Peyer's patch (tissue), 4 donors: Measurements from ENCODE around the gene RBM44. TPM values are rescaled to one million over a fixed set of nuclear protein-coding genes. Genes with fewer than 3 reads are reported as not detected.
A peak's percentile ranks its signal among the peaks of the same experiment; 100 is the strongest.

ENCODE experiments used
- DNase-seq, 3 donors: peaks; one replicate each; pipeline ENCODE4 v3.0.0-alpha.2; 2017 to 2019
- H3K27ac ChIP-seq, 4 donors: fragments of 200-600 bp; sonication (generic); one replicate each; pipeline ENCODE4 v1.5.1; 2016 to 2019
- H3K27me3 ChIP-seq, 2 donors: fragments of 200-600 bp; sonication (generic); one replicate each; pipeline ENCODE4 v1.5.1; 2019
- H3K36me3 ChIP-seq, 3 donors: fragments of 200-600 bp; sonication (generic); one replicate each; pipeline ENCODE4 v1.5.1; 2016 to 2019
- H3K4me1 ChIP-seq, 4 donors: fragments of 200-600 bp; sonication (generic); one replicate each; pipeline ENCODE4 v1.5.1; 2016 to 2019
- H3K4me3 ChIP-seq, 4 donors: fragments of 200-600 bp; sonication (generic); 1 replicate in 3 of 4; 2 replicates in 1 of 4; pipeline ENCODE4 v1.5.1; 2016 to 2019; ENCODE audit warnings: mild to moderate bottlenecking in 1 of 4
- H3K9me3 ChIP-seq, 4 donors: fragments of 200-600 bp; sonication (generic); one replicate each; pipeline ENCODE4 v1.5.1; 2016 to 2019; ENCODE audit warnings: mild to moderate bottlenecking in 1 of 4
- POLR2A ChIP-seq, 2 donors: fragments of 450-650 bp; IDR thresholded peaks; one replicate each; pipeline ENCODE4 v1.5.1; 2017; ENCODE audit warnings: antibody characterized with exemption in 2 of 2, mild to moderate bottlenecking in 2 of 2, moderate library complexity in 2 of 2
- total RNA-seq, 4 donors: library from RNA; depleted of rRNA; stranded (reverse); fragments of >200 nt; gene quantifications; one replicate each; pipeline ENCODE4 v1.1.0, GENCODE V29; 2016
- TF ChIP-seq, protein P1 (sequence below), 6 experiments: fragments of 450-650 bp in 4 of 6; fragments of 200-600 bp in 2 of 6; sonication (generic) in 1 of 6; IDR thresholded peaks; one replicate each; pipeline ENCODE4 v1.5.1; 2017 to 2019; ENCODE audit warnings: antibody characterized with exemption in 6 of 6, mild to moderate bottlenecking in 3 of 6, moderate library complexity in 1 of 6

Gene RBM44
- total RNA-seq, 4 donors from 2014 or later, result 0.38 to 2.5 (median 1.4) TPM

DNA sequence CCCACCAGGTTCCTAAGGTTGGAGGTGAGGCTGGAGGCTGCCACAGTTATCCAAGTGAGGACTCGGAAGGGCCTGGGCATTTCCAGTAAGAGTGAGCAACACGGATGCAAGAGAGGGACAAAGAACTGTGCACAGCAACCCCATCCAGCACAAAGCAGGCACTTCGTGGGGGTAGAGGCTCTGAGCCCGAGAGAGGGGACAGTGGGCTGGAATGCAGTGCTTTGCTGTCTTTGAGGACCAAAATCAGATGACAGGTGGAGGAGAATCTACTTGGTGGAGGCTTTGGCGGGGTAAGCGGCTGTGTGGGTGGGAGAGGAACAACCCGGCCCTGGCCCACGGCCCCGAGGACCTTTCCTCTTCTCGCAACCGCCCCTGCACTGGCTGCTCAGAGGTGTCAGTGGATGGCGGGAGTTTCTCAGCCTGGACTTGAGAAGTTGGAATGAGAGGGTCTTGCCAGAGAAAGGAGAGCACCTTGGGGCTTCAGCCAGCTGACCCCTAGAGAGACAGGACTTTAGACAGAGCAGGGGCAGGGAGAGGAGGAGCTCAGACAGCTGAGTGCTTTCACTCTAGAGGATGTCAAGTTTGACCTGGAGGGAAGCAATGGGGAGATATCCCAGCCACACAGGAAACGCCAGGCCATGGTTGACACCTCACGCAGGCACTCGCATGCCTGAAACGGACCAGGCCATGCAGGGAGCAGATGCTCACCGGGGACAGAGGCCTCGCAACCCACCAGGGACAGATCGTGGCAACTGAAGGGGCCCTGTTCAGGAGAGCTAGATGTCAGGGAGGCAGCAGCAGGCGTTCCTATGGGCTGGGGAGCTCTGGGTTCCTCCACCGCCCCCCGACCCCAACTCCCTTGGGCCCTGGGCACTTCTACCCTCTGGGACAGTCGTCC is 72.4 kb downstream of the RBM44 start:
- DNase-seq, result peak in 2 of 3 donors; percentile 9 to 38
- no peaks in the 10 kb centered on the region for H3K36me3 ChIP-seq
- no peaks in the 10 kb centered on the region for H3K9me3 ChIP-seq
- peaks cover 0 to 17% (median 0%) of the 10 kb centered on the region in 4 donors for H3K4me1 ChIP-seq
- H3K27ac ChIP-seq, result peak overlapping the region in 1 of 4 donors; percentile 5
- H3K27me3 ChIP-seq, result no peaks in the 10 kb centered on the region
- TF ChIP-seq, protein P1, sequence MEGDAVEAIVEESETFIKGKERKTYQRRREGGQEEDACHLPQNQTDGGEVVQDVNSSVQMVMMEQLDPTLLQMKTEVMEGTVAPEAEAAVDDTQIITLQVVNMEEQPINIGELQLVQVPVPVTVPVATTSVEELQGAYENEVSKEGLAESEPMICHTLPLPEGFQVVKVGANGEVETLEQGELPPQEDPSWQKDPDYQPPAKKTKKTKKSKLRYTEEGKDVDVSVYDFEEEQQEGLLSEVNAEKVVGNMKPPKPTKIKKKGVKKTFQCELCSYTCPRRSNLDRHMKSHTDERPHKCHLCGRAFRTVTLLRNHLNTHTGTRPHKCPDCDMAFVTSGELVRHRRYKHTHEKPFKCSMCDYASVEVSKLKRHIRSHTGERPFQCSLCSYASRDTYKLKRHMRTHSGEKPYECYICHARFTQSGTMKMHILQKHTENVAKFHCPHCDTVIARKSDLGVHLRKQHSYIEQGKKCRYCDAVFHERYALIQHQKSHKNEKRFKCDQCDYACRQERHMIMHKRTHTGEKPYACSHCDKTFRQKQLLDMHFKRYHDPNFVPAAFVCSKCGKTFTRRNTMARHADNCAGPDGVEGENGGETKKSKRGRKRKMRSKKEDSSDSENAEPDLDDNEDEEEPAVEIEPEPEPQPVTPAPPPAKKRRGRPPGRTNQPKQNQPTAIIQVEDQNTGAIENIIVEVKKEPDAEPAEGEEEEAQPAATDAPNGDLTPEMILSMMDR (IDR thresholded peaks at IDR 0.05), result no peak
- TF ChIP-seq POLR2A (IDR thresholded peaks at IDR 0.05), result no peak
- H3K4me3 ChIP-seq, result no peak overlapping the region

DNA sequence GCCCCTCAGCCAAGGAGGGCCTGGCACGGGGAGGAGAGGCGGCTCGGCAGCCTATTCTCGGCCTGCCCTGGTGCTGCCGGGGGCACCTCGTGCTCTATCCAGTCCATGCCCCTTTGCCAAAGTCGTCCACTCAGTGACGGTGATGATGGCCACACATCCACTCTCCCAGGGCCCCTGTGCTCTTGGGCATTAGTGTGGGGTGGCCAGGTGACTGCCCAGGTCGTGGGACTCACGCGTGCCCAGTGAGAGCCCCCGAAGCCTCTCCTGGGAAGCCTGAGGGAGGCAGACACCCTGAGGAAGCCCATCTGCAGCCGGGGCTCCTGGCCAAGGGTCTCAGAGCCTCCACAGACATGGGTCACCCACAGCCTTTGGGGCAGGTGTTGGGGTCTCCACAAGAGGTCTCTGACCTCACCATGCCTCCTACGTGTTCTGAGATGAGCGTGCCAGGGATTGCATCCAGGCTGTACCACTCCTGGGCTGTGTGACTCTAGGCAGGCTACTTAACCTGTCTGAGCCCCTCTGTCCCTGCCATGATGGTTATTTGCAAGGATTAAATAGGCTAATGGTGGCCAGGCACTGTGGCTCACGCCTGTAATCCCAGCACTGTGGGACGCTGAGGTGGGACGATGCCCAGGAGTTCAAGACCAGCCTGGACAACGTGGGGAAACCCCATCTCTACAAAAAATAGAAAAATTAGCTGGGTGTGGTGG is 73.8 kb downstream of the RBM44 start:
- H3K27ac ChIP-seq, result peak overlapping the region in 1 of 4 donors; percentile 9

DNA sequence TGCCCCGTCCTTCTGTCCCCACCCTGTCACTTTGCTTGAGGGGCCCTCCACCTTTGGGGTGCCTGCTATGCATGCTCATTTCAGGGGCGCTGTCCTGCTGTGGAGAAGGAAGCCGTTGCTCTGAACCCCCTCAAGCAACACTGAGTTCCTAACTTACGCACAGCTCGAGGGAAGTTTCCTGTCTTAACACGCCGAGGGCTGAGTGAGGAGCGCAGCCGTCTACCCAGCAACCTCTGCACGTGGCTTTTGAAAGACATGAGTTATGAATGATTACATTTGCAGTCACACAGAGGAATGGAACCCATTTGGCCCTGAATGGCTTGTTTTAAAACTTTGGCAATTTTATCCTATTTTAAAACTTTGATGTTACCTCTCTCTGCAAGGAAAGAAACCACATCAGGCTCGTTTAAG is 74.8 kb downstream of the RBM44 start:
- no peaks in the 10 kb centered on the region for H3K27me3 ChIP-seq
- peak in 1 of 3 donors; percentile 23 for DNase-seq
- no peak overlapping the region for H3K4me3 ChIP-seq
- TF ChIP-seq, protein P1 (IDR thresholded peaks at IDR 0.05), result no peak
- TF ChIP-seq POLR2A (IDR thresholded peaks at IDR 0.05), result no peak
- H3K9me3 ChIP-seq, result no peaks in the 10 kb centered on the region
- H3K27ac ChIP-seq, result peak overlapping the region in 1 of 4 donors; percentile 9
- H3K36me3 ChIP-seq, result no peaks in the 10 kb centered on the region
- peaks cover 0 to 9% (median 0%) of the 10 kb centered on the region in 4 donors for H3K4me1 ChIP-seq

More for the DNA sequence above, 73.8 kb downstream of the RBM44 start:
- no peaks in the 10 kb centered on the region for H3K36me3 ChIP-seq
- H3K4me1 ChIP-seq, result peaks cover 0 to 9% (median 0%) of the 10 kb centered on the region in 4 donors
- H3K4me3 ChIP-seq, result no peak overlapping the region
- no peak for TF ChIP-seq POLR2A (IDR thresholded peaks at IDR 0.05)
- peak in 2 of 3 donors; percentile 6 to 24 for DNase-seq
- no peaks in the 10 kb centered on the region for H3K27me3 ChIP-seq
- H3K9me3 ChIP-seq, result no peaks in the 10 kb centered on the region

DNA sequence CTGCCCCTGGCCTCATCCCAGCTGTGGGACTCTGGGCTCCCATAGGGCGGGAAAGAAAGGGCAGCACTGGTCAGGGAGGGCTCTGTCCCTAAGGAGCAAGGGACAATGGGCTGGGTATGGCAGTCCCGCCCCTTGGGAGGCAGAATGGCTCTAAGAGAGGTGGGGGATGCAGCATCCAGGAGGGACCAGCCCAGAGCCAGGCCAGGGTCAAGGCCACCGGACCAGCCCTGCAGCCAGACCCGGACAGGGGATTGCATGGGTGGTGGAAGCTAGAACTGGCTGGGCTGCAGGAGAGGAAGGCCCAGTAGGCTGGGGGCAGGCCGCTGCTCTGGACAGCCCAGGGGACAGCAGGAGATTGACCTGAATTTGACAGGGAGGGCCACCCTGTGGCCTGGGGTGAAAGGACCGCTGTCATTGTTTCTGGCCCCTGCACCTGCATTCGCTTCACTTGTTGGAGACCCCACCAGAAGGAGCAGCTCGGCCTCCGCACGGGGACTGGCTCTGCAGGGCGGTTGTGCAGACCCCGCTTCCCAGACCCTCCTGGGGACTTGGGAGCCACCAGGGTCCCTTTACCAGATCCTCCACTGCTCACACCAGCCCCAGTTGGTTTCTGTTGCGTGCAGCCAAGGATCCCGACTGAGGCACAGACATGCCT is 75.4 kb downstream of the RBM44 start:
- H3K27me3 ChIP-seq, result no peaks in the 10 kb centered on the region
- no peak for TF ChIP-seq POLR2A (IDR thresholded peaks at IDR 0.05)
- TF ChIP-seq, protein P1 (IDR thresholded peaks at IDR 0.05), result no peak
- no peaks in the 10 kb centered on the region for H3K9me3 ChIP-seq
- peaks cover 0 to 9% (median 0%) of the 10 kb centered on the region in 4 donors for H3K4me1 ChIP-seq
- H3K36me3 ChIP-seq, result no peaks in the 10 kb centered on the region
- peak overlapping the region in 1 of 4 donors; percentile 9 for H3K27ac ChIP-seq
- H3K4me3 ChIP-seq, result no peak overlapping the region
- peak in 1 of 3 donors; percentile 34 for DNase-seq

DNA sequence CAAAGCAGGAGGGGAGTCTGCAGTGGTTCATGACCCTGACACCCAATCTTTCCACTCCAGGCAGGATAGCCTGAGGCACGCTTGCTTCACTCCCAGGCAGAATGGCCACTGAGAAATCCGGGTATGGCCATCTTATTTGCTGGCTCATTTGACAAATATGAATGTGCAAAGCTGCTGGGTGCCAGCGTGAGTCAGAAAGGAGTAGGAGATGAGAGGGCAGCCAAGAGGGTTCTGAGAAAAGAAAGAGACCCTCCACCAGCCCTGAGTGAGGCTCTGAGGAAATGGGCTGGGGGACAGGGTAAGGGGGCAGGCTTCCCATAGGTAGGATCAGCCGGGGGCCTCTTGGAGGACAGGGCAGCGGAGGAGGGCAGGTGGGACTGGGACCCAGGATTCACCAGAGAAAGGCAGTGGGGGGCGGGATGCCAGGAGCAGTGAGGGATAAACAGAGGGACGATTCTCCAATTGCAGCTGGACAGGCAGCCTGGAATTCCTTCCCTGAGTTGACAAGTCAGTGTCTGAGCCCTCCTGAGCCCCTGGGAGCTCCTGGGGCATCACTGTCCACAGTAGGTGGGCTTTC is 76.1 kb downstream of the RBM44 start:
- DNase-seq, result peak in 1 of 3 donors; percentile 35
- no peaks in the 10 kb centered on the region for H3K9me3 ChIP-seq
- peaks cover 0 to 9% (median 0%) of the 10 kb centered on the region in 4 donors for H3K4me1 ChIP-seq
- TF ChIP-seq POLR2A (IDR thresholded peaks at IDR 0.05), result no peak
- TF ChIP-seq, protein P1 (IDR thresholded peaks at IDR 0.05), result no peak
- no peaks in the 10 kb centered on the region for H3K36me3 ChIP-seq
- H3K27me3 ChIP-seq, result no peaks in the 10 kb centered on the region
- H3K4me3 ChIP-seq, result no peak overlapping the region
- H3K27ac ChIP-seq, result peak overlapping the region in 1 of 4 donors; percentile 26
